Stomach (tissue), 9 donors: ENCODE results near the gene PROSER3. TPM values are rescaled to one million over a fixed set of nuclear protein-coding genes. Genes with fewer than 3 reads are reported as not detected.
A peak's percentile ranks its signal among the peaks of the same experiment; 100 is the strongest.
"Not testable (repeated sequence)": the region's sequence is repeated elsewhere in the genome, so short reads cannot be mapped to it uniquely, and the experiment has no call there.

Source experiments
- DNase-seq, 2 donors: peaks; one replicate each; pipeline versions ENCODE4 v3.0.0 to v3.0.0-alpha.2; 2013 to 2019
- H3K27ac ChIP-seq, 5 donors: fragments of 200-600 bp in 4 of 5; sonication (generic) in 4 of 5; one replicate each; pipeline ENCODE4 v1.5.1; 2013 to 2019; ENCODE audit warnings: mild to moderate bottlenecking in 1 of 5, moderate library complexity in 1 of 5
- H3K27me3 ChIP-seq, 3 donors: fragments of 200-600 bp; sonication (generic); one replicate each; pipeline ENCODE4 v1.5.1; 2017 to 2019; ENCODE audit warnings: mixed run types in 1 of 3
- H3K36me3 ChIP-seq, 4 donors: fragments of 200-600 bp; sonication (generic); 1 replicate in 3 of 4; 2 replicates in 1 of 4; pipeline ENCODE4 v1.5.1; 2016 to 2019
- H3K4me1 ChIP-seq, 4 donors: fragments of 200-600 bp; sonication (generic); one replicate each; pipeline ENCODE4 v1.5.1; 2016 to 2019
- H3K4me3 ChIP-seq, 4 donors: fragments of 200-600 bp; sonication (generic) in 3 of 4; one replicate each; pipeline ENCODE4 v1.5.1; 2016 to 2019; ENCODE audit warnings: mild to moderate bottlenecking in 1 of 4
- H3K9me3 ChIP-seq, 4 donors: fragments of 200-600 bp; sonication (generic); one replicate each; pipeline ENCODE4 v1.5.1; 2016 to 2019
- CTCF ChIP-seq, 7 experiments: fragments of 450-650 bp in 4 of 7; fragments of 200-600 bp in 3 of 7; sonication (generic) in 3 of 7; IDR thresholded peaks; one replicate each; pipeline ENCODE4 v1.5.1; 2016 to 2019; ENCODE audit warnings: antibody characterized with exemption in 7 of 7, control low read depth in 2 of 7, mild to moderate bottlenecking in 1 of 7
- EP300 ChIP-seq: sonication (generic); formaldehyde crosslinking; IDR thresholded peaks from one replicate; pipeline ENCODE4 v1.6.1; 2017; ENCODE audit warnings: antibody characterized with exemption
- POLR2A ChIP-seq, 4 donors: fragments of 450-650 bp; IDR thresholded peaks; one replicate each; pipeline ENCODE4 v1.6.1; 2016; ENCODE audit warnings: antibody characterized with exemption in 4 of 4, control low read depth in 2 of 4, mild to moderate bottlenecking in 1 of 4, moderate library complexity in 1 of 4
- POLR2AphosphoS5 ChIP-seq, 3 donors: sonication (generic); formaldehyde crosslinking; IDR thresholded peaks; one replicate each; pipeline ENCODE4 v1.6.1; 2016; ENCODE audit warnings: antibody characterized with exemption in 3 of 3
- WGBS, 5 donors: extraction: QIAGEN DNeasy Blood & Tissue Kit in 3 of 5; methylation state at CpG; one replicate each; pipeline versions ENCODE4 v1.1.5 to v1.1.7; 2013 to 2018; 5-methylcytosine and 5-hydroxymethylcytosine counted together
- intact Hi-C: fragments of 100-400 bp; cut with DNase I; formaldehyde crosslinking; loops from one replicate; pipeline ENCODE4 v1.15.1; 2023; ENCODE audit warnings: low total_unique reads
- polyA plus RNA-seq, 3 donors: library from polyadenylated mRNA; stranded (reverse); fragments of 200-250 nt; gene quantifications; one replicate each; pipeline ENCODE4 v1.2.3, GENCODE V29; 2013
- total RNA-seq, 5 donors: library from RNA; depleted of rRNA; stranded (reverse); fragments of >200 nt; gene quantifications; one replicate each; pipeline versions ENCODE4 v1.1.0 to v1.2.3, GENCODE V29; 2014 to 2016
- donor health status: healthy with polysubstance abuse.
- donor health status: Bipolar disorder and iron deficiency.
- donor health status: healthy.

PROSER3 gene
- total and polyA plus RNA-seq, 8 donors = 3.6 to 61.3 (median 10.5) TPM

GRCh38 chr19:35793381-35794165 lies 35.6 kb downstream of the PROSER3 start:
- no peaks in the 10 kb centered on the region for H3K9me3 ChIP-seq
- WGBS, 5 donors = 59 to 68% (median 66%) methylated on average over 7 of the region's 7 CpGs
- peaks cover 0 to 37% (median 22%) of the 10 kb centered on the region in 3 donors for H3K27me3 ChIP-seq
- no peak overlapping the region for H3K27ac ChIP-seq
- no peak overlapping the region for H3K4me3 ChIP-seq
- no peaks in the 10 kb centered on the region for H3K36me3 ChIP-seq
- TF ChIP-seq POLR2A (IDR thresholded peaks at IDR 0.05) (no peak), CTCF (IDR thresholded peaks at IDR 0.05) (no peak), EP300 (no peak), POLR2AphosphoS5 (IDR thresholded peaks at IDR 0.05) (no peak)
- peak; percentile 50 to 79 for DNase-seq
- intact Hi-C loops = no loop called here
- peaks cover 0 to 12% (median 0%) of the 10 kb centered on the region in 4 donors for H3K4me1 ChIP-seq

GRCh38 chr19:35795564-35795963 lies 37.6 kb downstream of the PROSER3 start:
- WGBS, 5 donors = 79 to 96% (median 88%) methylated on average over 1 of the region's 1 CpG
- H3K4me3 ChIP-seq, H3K36me3 ChIP-seq, H3K27ac ChIP-seq, H3K9me3 ChIP-seq, DNase-seq, intact Hi-C loops: not testable (repeated sequence)
- peaks cover 0 to 56% (median 22%) of the 10 kb centered on the region in 3 donors for H3K27me3 ChIP-seq
- H3K4me1 ChIP-seq = peaks cover 0 to 12% (median 0%) of the 10 kb centered on the region in 4 donors

- no peak for TF ChIP-seq POLR2A (IDR thresholded peaks at IDR 0.05)
- TF ChIP-seq CTCF (IDR thresholded peaks at IDR 0.05) = no peak
- no peak for TF ChIP-seq EP300
- no peak for TF ChIP-seq POLR2AphosphoS5 (IDR thresholded peaks at IDR 0.05)
- H3K4me3 ChIP-seq = peak overlapping the region in 1 of 4 donors; percentile 6
- peaks cover 0 to 60% (median 22%) of the 10 kb centered on the region in 3 donors for H3K27me3 ChIP-seq
- H3K36me3 ChIP-seq = no peaks in the 10 kb centered on the region
- no peak for DNase-seq
- no peak overlapping the region for H3K27ac ChIP-seq
- intact Hi-C loops = no loop called here
- WGBS, 5 donors = 12 to 27% (median 14%) methylated on average over 39 of the region's 39 CpGs
- H3K9me3 ChIP-seq = no peaks in the 10 kb centered on the region
- H3K4me1 ChIP-seq = peaks cover 0 to 12% (median 0%) of the 10 kb centered on the region in 4 donors
Measured at GRCh38 chr19:35796645-35797542, 38.9 kb downstream of the PROSER3 start.

- no peaks in the 10 kb centered on the region for H3K36me3 ChIP-seq
- DNase-seq = peak in 1 of 2 donors; percentile 66
- H3K4me3 ChIP-seq = peak overlapping the region in 1 of 4 donors; percentile 6
- TF ChIP-seq POLR2AphosphoS5 (IDR thresholded peaks at IDR 0.05) (no peak), POLR2A (IDR thresholded peaks at IDR 0.05) (no peak), CTCF (IDR thresholded peaks at IDR 0.05) (no peak), EP300 (no peak)
- H3K4me1 ChIP-seq = peaks cover 0 to 12% (median 0%) of the 10 kb centered on the region in 4 donors
- no peak overlapping the region for H3K27ac ChIP-seq
- peaks cover 0 to 56% (median 22%) of the 10 kb centered on the region in 3 donors for H3K27me3 ChIP-seq
- H3K9me3 ChIP-seq = no peaks in the 10 kb centered on the region
- WGBS, 5 donors = 4 to 14% (median 6%) methylated on average over 6 to 15 of the region's 15 CpGs
- intact Hi-C loops = no loop called here
Measured at GRCh38 chr19:35797663-35798062, 39.7 kb downstream of the PROSER3 start.
